ENCODE measurements around the gene ZNF500.

ZNF500 gene

DNA sequence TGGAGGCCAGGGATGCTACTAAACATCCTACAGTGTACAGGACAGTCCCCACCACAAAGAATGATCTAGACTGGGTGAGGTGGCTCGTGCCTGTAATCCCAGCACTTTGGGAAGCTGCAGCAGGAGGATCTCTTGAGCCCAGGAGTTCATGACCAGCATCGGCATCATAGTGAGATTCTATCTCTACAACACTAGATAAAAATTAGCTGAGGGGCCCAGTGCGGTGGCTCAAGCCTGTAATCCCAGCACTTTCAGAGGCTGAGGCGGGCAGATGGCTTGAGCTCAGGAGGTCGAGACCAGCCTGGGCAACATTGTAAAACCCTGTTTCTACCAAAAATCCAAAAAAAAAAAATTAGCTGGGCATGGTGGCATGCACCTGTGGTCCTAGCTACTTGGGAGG, 5.4 kb upstream of the ZNF500 start:
- no peak for DNase-seq (ENCODE audit: low read depth)

DNA sequence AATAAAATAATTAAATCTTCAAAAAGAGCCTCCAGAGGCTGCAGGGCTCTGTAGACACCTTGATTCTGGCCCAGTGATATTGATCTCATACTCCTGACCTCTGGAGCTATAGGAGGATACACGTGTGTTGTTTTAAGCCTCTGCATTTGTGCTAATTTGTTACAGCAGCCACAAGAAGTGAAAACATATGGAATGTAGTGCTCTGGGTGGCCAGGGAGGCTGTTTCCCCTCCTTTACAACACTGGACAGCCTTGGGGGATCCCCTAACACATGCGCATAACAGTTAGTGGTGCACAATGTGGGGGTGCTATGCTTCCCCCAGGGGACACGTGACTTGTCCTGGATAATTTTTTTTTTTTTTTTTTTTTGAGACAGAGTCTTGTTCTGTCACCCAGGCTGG, 4.7 kb upstream of the ZNF500 start:
- no peak for DNase-seq (ENCODE audit: low read depth)

DNA sequence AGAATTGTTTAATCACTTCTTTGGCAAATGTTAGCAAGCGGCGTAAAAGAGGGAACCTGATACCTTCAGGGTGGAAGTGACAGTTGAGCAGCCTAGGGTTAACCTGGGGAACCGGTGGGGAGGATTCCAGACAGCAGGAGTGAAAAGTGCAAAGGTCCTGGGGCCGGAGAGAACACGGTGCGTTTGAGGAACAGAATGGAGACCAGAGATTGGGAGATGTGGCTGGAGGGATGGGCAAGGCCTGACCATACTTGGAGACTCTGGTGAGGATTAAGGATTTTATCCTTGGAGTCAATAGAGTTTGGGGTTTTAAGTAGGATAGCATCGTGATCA, 2.3 kb upstream of the ZNF500 start:
- DNase-seq (ENCODE audit: low read depth) = no peak

DNA sequence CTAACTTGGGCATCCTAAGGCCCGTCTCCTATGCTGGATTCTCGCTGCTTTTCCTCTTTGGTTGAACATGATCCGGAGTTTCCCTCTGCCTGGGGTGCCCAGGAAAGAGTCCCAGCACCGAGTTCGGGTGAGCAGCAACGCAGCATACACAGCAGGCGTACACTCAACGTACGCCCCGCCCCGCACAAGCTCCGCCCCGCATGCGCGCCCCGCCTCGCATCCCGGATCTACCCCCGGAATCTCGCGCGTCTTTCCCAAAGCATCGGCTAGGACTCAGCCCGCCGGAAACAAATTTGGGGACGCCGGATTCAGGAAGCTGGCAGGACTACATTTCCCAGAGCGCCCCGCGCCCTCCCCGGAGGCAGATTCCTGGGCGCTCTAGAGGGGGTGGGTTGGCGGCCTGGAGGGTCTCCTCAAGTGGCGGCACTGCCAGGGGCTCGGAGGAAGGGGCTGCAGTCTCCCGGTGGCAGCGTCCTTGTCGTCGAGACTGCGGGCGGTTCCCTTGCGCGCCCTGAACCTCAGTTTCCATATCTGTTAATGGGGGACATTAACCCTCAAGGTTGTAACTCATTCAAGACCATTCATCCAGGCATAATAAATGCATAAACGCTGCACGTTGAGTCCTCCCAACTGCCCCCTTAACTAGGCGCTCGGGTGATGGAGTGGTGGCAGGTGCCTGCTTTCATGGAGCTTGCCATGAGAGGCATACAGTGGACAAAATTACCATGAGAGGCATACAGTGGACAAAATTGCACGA, 1.8 kb upstream of the ZNF500 start:
- DNase-seq (ENCODE audit: low read depth) = peak; percentile 90

DNA sequence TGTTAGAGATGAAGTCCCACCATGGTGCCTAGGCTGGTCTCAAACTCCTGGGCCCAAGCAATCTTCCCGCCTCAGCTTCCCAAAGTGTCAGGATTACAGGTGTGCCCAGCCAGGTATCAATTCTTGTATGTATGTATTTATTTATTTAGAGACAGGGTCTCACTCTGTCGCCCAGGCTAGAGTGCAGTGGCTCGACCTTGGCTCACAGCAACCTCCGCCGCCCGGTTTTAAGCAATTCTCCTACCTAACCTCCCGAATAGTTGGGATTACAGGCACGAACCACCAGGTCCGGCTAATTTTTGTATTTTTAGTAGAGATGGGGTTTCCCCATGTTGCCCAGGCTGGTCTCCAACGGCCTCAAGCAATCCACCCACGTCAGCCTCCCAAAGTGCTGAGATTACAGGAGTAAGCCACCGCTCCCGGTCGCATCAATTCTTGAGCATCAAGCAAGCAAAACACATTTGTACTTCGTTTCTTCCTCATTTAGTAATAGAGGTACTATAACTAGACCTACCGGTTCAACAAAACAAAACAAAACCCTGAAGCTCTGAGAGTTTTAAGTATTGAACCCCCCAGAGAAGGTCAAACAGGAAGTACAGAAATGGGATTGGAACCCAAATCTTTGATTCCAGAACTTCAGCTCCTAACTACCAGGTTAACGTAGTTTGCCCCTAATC, 1.0 kb upstream of the ZNF500 start:
- DNase-seq (ENCODE audit: low read depth) = no peak

DNA sequence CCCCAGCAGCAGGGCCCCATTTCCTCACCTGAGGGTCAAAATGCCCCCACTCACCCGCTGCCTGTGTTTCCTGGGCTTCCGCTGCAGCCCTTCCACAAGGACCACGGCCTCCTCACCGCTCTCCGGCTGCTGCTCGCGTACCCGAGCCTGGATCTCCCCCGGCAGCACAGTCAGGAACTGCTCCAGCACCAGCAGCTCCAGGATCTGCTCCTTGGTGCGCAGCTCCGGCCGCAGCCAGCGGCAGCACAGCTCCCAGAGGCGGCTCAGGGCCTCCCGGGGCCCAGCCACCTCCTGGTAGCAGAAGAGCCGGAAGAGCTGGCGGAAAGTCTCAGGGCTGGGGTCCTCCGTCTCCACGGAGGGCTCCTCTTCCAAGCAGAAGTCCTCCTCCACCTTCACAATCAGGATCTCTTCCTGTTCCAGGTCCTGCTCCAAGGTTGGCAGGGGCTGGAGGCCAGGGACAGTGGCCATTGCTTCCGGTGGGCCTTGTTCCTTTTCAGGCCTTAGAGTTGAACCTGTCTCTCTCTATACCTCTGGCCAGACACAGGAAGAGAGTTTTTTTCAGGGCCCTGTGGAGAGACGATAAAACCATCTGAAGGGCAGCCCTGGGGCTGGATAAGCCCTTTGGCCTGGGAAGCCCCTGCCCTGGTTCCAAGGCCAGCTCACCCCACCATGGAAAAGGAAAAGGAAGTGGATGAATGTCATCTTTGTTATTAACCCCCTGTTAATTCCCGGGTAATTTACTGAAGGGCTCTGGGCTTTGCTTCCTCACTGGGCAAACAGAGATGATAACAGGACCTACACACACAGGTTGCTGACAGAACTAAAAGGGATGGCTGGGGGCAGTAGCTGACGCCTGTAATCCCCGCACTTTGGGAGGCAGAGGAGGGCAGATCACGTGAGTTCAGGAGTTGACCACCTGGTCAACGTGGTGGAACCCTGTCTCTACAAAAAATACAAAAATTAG, 1.2 kb downstream of the ZNF500 start:
- no peak for DNase-seq (ENCODE audit: low read depth)

DNA sequence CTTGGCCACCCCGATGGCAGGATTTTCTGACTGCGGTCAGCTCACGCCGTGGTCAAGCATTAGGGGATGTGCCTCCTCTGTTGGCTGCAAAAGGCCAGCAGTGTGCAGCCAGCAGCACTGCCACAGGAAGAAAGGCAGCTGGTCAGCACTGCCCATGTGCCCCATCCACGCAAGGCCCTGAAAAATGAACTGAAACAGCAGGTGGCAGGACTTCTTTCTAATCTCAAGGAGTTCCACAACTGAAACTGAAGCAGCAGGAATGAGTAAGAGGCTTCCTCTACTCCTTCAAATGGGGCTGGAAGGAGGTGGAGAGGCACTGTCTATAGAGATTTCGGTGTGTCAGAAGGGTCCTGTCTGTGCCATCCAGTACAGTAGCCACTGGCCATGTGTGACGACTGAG, 3.2 kb downstream of the ZNF500 start:
- DNase-seq (ENCODE audit: low read depth) = no peak

DNA sequence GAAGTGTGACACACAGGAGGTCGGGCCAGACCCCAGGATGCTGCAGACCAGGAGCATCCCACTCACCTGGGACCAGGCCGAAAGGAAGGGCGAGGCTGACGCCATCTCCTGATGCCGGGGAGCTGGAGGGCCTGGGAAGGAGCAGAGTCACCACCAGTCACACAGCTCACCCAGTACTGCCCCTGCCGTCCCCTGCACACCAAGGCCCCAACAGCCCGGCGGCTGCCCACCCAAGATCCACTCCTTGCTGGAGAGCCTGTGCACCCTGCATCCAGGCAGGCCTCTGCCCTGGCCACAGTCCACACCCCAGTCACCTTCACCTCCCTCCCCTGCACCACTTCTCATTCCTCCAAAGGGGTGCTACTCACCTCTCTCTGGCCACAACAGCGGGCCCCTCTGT, 4.8 kb downstream of the ZNF500 start:
- no peak for DNase-seq (ENCODE audit: low read depth)

DNA sequence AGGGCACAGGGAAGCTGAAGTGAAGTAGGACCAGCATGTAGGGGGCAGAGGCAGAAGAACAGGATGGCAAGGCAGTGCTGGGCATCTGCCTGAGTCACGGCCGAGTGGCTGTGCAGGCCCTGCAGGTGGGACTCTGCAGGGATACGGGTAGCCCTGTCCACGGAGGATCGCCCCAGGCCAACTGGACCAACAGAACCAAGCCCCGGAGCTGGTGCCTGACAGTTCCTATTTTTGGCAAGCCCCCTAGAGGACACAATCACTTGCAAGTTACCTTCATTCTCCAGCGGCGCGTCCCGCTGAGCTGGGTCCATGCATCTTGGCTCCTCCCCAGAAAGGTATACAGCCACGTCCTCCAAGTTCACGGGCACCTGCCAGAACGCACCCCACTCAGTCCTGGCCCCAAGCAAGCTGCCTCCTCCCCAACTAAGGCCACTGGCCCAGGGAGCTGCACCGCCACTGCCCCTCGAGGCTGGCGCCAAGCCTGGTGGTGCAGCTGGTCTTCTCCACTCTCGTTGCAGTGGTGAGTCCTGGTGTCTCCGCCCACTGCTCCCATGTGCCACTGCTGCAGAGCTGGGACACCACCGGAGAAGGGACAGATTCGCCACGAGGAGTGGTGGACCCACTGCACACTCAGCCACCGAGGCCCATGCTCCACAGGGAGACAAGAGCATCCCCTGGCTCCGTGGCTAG, 6.6 kb downstream of the ZNF500 start:
- DNase-seq (ENCODE audit: low read depth) = no peak

DNA sequence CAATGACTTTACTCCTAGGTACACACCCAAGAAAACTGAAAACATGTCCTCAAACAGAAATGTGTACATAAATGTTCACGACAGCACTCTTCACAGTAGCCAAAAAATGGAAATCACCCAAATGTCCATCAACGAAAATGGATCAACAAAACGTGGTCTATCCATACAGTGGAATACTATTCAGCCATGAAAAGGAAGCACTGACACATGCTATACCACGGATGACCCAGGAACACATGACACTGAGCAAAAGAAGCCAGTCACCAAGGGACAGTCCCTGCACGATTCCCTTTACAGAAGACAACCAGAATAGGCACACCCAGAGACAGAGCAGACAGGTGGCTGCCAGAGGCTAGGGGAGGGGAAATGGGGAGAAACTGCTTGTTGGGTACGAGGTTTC, 11.3 kb downstream of the ZNF500 start:
- DNase-seq (ENCODE audit: low read depth) = no peak

DNA sequence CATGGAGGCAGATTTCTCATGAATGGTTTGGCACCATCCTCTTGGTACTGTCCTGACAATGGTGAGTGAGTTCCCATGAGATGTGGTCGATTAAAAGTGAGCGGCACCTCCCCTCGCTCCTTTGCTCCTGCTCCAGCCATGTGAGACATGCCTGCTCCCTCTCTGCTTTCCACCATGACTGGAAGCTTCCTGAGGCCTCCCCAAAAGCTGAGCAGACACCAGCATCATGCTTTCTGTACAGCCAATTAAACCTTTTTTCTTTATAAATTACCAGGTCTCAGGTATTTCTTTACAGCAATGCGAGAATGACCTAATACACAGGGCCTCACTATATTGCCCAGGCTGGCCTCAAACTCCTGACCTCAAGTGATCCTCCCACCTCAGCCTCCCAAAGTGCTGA, 12.1 kb downstream of the ZNF500 start:
- no peak for DNase-seq (ENCODE audit: low read depth)

DNA sequence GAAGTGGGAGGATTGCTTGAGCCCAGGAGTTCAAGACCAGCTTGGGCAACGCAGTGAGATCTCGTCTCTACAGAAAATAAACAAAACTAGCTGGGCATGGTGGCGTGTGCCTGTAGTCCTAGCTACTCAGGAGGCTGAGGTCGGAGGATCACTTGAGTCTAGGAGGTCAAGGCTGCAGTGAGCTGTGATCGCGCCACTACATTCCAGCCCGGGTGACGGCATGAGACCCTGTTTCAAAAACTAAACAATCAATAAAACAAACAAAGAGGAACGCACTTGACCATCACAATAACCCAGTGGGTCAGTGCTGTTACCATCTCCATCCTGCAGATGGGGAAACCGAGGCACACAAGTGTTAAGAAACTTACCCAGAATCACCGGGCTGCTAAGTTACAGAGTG, 13.7 kb downstream of the ZNF500 start:
- no peak for DNase-seq (ENCODE audit: low read depth)

DNA sequence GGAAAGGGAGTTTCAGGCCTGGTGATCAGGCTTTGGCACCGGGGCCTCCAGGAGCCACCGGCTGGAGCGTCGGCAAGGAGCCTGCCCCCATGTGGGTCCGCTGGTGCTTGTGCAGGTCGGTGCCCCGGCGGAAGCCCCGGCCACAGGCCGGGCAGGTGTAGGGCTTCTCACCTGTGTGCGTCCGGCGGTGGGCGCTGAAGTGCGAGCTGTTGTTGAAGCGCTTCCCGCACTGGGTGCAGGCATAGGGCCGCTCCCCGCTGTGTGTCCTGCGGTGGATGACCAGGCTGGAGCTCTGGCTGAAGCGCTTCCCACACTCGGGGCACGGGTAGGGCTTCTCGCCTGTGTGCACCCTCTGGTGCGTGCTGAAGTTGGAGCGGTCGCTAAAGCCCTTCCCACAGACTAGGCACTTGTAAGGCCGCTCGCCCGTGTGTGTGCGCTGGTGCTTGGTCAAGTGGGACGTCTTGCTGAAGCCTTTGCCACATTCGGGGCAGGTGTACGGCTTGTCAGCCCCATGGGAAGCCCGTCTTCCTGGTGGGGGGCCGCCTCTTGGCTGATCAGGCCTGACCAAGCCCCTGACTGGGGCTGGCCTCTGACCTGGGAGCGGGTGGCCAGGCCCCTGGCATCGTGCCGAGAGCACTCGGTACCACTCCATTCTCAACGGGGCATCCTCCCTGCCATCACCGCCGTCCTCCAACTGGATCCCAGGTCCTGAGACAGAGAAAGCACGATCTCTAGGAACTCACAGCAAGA, 14.4 kb downstream of the ZNF500 start:
- DNase-seq (ENCODE audit: low read depth) = no peak

DNA sequence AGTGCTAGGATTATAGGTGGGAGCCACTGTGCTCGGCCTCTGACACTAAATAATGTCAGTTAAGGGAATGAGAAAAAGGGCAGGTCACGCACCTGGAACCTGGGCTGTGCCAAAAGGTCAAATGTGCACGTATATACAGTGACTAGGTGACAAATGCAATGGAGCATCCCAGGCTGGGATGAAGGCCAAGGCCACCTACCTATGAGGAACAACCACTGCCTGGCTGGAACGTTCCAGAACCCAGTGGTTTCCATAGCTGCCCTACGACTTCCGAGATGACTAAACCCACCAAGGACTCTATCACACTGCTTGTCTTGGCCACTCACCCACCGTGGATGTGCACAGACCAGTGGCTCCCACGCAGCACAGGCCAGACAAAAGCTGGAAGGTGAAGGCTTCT, 16.1 kb downstream of the ZNF500 start:
- DNase-seq (ENCODE audit: low read depth) = no peak

DNA sequence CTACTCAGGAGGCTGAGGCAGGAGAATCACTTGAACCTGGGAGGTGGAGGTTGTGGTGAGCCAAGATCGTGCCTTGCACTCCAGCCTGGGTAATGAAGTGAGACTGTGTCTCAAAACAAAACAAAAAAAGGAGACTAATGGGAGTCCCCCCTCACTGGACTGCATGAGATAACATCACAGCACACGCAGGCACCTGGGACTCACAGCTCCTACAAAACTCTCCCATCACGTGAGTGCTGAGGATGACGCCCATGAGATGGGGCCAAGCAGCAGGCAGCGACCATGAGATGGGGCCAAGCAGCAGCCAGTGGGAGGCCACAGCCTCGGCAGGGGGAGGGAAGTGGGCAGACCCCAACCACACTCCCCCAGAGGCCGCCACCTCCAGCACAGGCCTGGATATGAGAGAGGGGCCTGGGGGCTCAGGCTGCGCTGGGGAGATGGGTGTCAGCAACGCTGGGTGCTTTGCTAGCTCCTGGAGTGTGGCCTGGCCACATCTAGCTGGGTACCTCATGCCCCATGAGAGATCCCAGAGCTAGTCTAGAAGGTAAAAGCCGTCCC, 17.2 kb downstream of the ZNF500 start:
- no peak for DNase-seq (ENCODE audit: low read depth)

DNA sequence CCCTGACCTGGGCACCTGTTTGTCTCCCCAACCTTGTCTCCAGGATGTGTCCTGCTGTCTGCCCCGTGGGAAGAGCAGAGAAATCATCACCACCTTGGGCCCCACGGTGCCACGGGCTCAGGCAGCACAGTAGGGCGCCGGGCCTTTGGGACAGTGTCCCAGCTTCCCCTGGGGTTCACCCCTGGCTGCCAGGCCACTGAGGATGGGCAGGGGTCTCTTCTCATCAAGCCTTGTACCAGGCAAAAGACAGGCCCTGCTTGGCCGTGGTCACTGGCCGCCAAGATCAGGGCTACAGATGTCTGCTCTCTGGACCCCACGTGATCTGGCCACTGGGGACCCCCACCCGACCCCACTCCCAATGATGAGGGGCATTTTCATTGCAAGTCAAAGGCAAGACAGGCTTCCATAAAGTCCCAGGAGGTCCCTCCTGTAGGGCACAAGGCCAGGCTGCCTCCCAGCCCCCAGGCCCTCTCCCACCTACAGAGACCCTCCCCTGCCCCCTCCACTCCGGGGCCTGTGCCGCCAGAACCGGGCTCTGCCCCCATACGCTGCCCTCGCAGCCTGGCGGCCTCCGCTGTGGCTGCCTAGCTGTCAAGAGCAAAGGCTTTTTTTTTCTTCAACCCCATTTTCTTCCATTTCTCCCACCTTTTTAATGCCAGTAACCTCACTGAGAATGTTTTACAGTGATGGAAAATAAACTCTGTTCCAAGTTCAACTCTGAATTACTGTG, 18.1 kb downstream of the ZNF500 start:
- DNase-seq (ENCODE audit: low read depth) = no peak

DNA sequence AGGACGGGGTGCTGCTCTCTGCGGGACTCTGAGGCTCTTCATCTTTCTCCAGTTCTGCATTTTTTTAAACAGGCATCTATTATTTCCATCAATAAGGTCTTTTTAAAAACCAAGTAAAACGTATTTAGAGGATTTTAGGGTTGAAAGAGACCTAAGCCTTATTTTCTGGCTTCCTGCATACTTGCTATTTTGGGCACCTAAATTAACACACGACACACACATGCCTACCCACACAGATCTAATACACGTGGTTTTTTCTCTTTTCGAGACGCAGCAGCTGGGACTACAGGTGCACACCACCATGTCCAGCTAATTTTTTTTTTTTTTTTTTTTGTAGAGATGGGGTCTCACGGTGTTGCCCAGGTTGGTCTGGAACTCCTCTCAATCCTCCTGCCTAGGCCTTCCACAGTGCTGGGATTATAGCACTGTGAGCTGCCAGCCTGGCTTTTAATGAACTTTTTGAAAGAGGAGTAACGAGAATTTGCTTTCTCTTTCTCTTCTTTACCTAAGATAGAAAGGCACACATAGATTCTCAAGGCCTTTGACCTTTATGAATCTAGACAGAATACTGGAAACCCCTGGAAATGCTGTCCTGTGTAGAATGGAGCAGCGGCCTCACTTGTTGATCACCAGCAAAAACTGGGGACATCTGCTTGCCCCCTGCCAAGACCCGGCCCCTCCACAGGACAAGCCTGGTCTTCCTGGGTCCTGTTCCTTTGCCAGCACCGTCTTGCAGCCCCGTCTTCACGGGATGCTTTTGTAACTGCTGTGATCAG, 18.9 kb downstream of the ZNF500 start:
- no peak for DNase-seq (ENCODE audit: low read depth)

DNA sequence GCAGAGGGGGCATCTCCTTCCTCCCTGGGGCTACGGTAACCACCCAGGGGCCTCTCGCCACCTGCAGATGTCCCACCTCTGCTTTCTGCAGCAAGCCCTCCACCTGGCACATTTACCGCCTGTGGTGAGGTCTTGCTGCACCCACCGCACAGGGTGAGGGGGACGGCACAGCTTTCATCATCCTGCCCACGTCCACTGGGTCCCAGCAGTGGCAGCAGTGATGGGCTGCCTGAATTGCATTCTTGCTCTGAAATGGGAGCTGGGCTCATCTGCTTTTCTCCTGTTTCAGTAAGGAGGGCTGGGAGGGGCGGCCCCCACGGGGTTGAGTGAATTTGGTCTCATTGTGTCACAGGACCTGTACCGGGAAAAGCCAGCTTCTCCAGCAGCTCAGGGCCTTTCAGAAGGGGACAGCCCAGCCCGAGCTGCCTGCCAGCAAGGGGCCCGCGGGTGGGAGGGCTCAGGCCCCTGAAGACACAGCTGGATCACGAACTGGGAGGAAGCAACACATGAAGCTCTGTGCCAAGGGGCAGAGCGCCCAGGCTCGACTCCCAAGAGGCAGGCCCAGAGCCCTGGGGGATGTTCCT, 19.9 kb downstream of the ZNF500 start:
- no peak for DNase-seq (ENCODE audit: low read depth)

DNA sequence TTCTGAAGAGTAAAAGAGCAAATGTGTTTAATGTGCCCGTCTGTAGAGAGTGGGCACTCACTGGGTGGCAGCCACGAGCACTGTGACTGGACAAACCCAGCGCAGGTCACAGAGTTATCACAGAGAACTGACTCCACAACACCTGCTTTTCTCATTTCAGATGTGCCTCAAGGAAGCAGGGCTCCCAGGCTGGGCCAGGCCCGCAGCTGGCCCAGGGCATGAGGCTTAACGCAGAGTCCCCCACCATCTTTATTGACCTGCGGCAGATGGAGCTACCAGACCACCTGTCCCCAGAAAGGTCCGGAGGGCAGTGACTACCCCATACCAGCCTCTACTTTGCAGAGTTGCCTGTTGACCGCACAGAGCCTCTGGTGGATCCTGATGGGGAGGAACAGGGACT, 20.7 kb downstream of the ZNF500 start:
- no peak for DNase-seq (ENCODE audit: low read depth)

DNA sequence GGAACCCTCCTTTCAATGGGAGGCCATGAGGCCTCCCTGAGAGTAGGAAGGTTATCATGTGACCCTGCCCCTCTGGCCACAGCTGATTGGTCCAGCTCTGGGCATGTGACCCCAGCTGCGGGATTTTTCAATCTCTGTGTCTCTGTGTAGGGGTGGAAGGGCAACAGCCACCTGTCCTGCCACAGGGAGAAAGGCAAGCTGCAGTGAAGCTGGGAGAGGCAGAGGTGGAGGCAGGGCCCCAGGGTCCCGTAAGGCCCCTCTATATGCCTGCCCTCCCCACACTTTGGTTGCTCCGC, 21.7 kb downstream of the ZNF500 start:
- DNase-seq (ENCODE audit: low read depth) = no peak
